Uterus (tissue), 2 donors: Measurements from ENCODE around the gene C19orf25.

ENCODE experiments used
- POLR2A ChIP-seq, 2 donors: fragments of 450-650 bp; IDR thresholded peaks; one replicate each; pipeline ENCODE4 v1.6.1; 2016; ENCODE audit warnings: antibody characterized with exemption in 2 of 2, mild to moderate bottlenecking in 1 of 2, moderate library complexity in 1 of 2
- TF ChIP-seq, protein P1 (sequence below), 4 experiments: fragments of 200-600 bp in 2 of 4; fragments of 450-650 bp in 2 of 4; sonication (generic) in 2 of 4; IDR thresholded peaks; one replicate each; pipeline ENCODE4 v1.5.1; 2016 to 2019; ENCODE audit warnings: antibody characterized with exemption in 4 of 4, mild to moderate bottlenecking in 2 of 4, moderate library complexity in 1 of 4

DNA sequence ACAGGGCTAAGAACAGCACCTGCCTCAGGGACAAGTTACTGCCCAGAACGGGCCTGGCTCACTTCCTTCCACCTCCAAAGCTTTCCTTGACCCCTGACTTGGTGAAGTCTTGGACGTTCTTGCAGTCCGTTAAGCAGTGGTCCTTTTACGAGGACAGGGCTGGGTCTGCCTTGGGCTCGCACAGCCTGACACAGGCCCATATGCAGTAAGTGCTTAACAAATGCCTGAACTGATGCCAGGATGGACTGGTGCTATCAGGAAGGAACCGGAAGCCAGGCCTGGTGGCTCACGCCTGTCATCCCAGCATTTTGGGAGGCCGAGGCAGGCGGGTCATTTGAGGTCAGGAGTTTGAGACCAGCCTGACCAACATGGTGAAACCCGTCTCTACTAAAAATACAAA, 43.0 kb upstream of the C19orf25 start:
- TF ChIP-seq, protein P1, sequence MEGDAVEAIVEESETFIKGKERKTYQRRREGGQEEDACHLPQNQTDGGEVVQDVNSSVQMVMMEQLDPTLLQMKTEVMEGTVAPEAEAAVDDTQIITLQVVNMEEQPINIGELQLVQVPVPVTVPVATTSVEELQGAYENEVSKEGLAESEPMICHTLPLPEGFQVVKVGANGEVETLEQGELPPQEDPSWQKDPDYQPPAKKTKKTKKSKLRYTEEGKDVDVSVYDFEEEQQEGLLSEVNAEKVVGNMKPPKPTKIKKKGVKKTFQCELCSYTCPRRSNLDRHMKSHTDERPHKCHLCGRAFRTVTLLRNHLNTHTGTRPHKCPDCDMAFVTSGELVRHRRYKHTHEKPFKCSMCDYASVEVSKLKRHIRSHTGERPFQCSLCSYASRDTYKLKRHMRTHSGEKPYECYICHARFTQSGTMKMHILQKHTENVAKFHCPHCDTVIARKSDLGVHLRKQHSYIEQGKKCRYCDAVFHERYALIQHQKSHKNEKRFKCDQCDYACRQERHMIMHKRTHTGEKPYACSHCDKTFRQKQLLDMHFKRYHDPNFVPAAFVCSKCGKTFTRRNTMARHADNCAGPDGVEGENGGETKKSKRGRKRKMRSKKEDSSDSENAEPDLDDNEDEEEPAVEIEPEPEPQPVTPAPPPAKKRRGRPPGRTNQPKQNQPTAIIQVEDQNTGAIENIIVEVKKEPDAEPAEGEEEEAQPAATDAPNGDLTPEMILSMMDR (IDR thresholded peaks at IDR 0.05): no peak
- no peak for TF ChIP-seq POLR2A (IDR thresholded peaks at IDR 0.05)
